Left kidney (tissue), 2 donors: ENCODE results near the gene ATP11A. TPM values are rescaled to one million over a fixed set of nuclear protein-coding genes. Genes with fewer than 3 reads are reported as not detected.
"Not testable (repeated sequence)": the region's sequence is repeated elsewhere in the genome, so short reads cannot be mapped to it uniquely, and the experiment has no call there.

Source experiments
- DNase-seq: peaks from one replicate; pipeline ENCODE4 v3.0.0-alpha.2; 2013
- polyA plus RNA-seq: library from polyadenylated mRNA; unstranded; fragments of 120-200 nt; gene quantifications from one replicate; pipeline ENCODE4 v1.2.1, GENCODE V29; 2013; ENCODE audit not compliant: insufficient read length

The ATP11A gene
- polyA plus RNA-seq, 1 donor, result 46.8 TPM

DNA sequence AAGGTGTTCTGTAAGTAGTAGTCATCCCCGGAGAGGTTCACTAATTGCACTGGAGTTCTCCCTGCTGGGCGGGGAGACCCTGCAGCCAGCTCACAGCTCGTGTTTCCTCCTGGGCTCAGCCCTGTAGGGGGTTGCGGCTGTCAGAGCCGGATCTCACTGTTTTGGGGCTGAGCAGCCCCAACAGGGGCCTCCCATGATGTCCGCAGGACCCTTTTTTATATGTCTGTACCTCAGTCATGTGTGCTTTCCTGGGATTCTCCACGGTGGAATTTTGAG, 148.9 kb downstream of the ATP11A start:
- DNase-seq, result no peak

DNA sequence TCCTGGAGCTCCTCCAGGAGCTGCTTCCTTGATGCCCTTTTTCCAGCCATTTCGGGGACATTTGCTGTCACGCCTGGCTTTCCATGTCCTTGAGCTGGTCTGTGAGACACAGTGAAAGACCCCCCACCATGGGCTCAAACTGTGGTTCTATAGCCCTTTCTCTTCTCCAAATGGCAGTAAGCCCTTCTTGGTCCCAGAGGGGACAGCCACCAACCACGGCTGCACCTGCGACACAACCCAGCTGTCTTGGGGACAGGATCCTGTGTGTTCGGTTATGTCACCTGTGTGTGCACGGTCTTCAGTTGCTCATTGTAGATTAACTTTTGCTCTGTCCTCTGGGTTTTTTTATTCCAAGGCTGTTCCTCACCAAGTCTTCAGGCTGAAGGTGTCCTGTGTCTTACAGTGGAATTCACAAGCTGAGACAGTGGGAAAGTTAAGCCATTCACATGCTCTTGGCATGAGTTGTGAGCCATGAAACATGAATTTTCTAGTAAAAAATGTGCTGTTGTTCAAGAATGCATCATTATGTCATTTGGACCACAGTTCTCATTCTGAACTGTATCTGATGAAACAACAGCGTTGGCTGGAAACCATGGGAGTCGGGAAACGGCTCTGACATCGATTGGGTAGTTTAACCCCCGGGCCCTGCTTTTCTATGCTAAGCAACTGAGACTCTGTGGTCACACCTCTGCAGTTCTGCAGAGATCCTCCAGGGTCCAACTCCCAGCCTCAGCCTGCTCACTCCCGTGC, 149.7 kb downstream of the ATP11A start:
- no peak for DNase-seq

DNA sequence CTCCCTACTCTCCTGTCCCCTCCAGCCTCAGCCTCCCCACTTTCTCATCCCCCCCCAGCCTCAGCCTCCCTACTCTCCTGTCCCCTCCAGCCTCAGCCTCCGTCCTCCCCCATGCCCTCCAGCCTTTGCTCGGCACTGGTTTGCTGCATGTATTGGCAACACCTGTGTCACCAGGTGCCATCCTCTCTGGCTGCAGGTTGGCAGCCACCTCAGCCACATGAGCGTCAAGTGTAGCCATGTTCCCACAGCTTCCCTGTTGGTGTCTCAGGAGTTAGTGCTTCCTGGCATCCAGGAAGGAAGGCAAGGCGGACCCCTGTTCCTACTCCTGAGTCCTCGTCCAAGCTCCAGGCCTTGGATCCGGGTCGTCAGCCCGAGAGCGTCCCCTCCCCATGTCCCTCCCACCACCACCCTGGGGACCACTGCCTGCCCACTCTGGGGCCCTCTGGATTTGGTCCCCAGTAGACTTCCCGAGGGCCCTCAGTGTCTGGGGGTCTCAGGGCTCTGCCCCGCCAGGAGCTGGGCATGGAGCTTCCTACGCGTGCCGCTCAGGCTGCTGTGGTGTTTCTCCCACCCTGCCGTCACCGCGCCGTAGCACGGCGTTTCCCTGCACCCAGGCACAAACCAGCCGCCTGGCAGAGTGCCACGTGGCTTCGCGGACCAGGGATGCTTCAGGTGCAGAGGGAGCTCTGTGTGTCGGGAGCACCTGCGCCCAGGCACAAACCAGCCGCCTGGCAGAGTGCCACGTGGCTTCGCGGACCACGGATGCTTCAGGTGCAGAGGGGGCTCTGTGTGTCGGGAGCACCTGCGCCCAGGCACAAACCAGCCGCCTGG, 150.8 kb downstream of the ATP11A start:
- DNase-seq, result no peak

DNA sequence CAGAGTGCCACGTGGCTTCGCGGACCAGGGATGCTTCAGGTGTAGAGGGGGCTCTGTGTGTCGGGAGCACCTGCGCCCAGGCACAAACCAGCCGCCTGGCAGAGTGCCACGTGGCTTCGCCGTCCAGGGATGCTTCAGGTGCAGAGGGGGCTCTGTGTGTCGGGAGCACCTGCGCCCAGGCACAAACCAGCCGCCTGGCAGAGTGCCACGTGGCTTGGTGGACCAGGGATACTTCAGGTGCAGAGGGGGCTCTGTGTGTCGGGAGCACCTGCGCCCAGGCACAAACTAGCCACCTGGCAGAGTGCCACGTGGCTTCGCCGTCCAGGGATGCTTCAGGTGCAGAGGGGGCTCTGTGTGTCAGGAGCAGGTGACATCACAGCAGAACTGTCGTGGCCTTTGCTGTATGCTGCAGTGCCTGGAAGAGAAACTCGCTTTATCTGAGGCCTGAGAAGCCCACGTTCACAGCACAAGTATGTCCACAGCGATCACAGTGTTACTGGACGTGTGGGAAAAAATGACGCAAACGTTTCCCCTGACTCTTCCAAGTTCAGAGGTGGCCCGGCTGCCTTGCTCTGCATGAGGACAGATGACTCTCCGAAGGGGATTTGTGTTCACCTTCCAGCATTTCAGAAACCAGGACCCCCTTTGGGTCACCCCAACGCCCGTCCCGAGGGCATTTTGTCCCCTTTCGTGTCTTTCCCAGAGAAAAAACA, 151.6 kb downstream of the ATP11A start:
- not testable (repeated sequence) for DNase-seq

DNA sequence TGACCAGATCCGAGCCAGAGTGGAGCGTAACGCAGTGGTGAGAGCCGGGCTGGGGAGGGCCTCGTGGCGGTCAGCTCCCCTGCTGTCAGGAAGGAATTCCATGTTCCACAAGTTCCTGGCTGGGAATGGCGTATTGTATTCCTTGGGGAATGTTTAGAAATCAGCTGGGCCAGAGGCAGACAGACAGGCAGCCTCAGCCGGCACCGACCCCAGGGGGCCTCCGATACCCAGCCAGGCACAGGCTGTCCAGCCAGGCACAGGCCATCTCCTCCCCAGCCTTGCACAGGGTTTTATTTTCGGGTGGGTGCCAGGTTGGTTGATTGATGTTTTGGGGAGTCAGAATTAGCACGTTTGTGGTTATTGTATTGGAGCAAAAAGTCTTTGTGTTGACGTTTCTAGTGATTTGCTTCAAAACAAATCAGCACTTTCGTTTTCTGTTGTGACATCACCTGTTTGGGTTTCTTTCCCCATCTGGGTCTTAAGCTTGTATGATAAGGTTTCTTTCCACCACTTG, 152.6 kb downstream of the ATP11A start:
- no peak for DNase-seq

DNA sequence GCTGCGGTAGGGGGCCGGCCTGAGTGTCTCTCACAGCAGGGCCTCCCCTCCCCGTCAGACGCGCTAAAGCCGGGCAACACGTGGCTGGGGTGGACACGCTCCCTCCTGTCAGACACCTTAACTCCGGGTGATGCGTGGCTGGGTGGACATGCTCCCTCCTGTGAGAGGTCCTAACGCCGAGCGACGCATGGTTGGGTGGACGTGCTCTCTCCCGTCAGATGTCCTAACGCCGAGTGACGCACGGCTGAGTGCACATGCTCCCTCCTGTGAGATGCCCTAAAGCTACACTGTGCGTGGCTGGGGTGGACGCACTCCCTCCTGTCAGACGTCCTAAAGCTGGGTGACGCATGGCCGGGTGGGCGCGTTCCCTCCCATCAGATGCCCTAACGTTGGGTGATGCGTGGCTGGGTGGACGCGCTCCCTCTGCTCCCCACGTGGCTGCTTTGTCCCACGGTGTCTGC, 153.1 kb downstream of the ATP11A start:
- no peak for DNase-seq

DNA sequence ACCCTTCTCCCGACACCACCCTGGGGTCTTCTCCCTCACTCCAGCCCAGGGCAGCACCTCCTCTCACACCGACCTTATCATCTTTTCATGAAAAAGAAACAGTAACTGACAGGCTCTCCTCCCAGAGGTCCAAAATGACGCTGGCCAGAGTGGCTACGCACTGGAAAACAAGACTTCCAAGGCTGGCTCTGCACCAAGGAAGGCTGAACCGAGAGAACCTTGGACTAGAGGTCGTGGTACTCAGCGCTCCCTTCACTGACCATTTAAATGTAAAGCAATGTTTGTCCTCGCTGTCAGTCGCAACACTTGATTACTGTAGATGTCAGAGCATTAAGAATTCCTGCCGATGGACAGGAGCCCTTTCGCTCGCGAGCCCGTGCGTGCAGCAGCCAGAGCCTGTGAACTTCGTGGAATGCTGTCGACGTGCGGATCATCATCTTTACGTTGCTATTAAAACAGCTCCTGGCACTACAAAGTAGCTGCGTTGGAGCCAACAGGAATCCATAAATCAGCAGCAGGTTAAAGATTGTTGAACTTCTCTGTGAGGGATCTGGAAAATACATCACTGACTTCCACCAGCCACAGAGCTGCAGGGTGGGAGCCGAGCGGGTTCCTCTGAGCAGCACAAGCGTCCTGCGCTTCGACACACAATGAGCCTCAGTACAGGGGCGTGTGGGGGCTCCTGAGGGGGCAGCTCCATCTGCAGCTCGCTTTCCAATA, 153.7 kb downstream of the ATP11A start:
- peak; percentile 28 for DNase-seq

DNA sequence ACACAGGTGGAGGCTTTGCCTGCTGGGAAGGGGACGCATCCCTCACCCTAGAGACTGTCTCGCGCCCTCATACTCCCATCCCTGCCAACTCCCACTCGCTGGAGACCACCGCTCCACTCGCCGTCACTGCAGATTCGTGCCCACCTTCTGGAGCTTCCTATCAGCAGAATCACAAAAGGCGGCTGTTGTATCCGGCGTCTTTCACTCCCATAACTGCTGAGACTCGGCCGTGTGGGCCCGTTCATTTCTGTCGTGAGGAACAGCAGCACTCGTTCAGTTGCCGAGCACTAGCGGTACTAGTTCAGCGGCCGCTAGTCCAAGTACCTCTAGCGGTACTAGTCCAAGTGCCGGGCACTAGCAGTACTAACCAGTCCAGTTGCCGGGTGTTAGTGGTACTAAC, 154.6 kb downstream of the ATP11A start:
- no peak for DNase-seq

DNA sequence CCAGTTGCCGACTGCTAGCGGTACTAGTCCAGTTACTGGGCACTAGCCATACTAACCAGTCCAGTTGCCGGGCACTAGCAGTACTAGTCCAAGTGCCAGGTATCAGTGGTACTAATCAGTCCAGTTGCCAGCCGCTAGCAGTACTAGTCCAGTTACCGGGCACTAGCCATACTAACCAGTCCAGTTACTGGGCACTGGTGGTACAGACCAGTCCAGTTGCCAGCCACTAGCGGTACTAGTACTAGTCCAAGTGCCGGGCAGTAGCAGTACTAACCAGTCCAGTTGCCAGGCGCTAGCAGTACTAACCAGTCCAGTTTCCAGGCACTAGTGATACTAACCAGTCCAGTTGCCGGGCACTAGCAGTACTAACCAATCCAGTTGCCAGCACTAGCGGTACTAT, 155.0 kb downstream of the ATP11A start:
- no peak for DNase-seq

DNA sequence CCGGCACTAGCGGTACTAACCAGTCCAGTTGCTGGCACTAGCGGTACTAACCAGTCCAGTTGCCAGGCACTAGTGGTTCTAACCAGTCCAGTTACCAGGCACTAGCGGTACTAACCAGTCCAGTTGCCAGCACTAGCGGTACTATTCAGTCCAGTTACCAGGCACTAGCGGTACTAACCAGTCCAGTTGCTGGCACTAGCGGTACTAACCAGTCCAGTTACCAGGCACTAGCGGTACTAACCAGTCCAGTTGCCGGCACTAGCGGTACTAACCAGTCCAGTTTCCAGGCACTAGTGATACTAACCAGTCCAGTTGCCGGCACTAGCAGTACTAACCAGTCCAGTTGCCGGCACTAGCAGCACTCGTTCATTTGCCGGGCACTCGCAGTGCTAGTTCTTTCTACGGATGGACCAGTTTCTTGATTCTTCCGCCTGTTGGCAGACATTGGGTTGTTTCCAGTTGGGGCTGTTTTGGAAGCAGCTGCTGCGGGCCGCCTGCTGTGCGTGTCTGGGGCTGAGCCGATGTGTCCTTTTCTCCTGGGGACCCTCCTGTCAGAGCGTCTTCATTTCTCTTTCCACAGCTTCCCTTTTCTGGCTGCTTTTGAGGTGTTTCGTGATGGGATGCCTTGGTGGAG, 155.8 kb downstream of the ATP11A start:
- DNase-seq, result no peak

DNA sequence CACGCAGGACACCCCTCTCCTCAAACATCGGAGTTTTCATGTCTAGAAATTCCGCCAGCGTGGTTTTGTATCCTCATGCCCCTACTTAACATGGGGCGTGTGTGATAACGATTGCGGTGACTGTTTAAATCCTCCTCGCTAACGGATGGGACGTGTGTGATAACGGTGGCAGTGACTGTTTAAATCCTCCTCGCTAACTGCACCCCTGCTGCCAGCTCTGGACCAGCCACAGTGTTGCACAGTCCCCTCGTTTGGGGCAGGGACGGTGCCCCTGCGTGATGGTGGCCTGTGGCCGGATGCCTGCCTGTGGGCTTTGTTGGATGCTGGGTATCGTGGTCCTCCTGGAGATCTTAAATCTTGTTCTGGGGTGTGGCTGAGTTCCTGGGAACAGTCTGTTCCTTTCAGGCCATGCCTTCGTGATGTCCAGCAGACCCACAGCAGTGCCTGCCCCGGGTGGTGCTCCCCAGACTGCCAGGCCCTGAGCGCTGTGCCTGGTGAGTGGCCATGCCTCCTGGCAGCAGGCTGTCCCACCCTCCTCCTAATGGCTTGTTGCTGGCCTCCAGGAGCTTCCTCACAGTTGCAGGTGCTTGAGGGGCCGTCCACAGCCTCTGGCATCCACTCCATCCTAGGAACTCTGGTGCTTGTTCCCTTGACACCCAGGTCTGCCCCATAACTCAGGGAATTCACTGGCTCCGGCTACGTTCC, 156.7 kb downstream of the ATP11A start:
- no peak for DNase-seq

DNA sequence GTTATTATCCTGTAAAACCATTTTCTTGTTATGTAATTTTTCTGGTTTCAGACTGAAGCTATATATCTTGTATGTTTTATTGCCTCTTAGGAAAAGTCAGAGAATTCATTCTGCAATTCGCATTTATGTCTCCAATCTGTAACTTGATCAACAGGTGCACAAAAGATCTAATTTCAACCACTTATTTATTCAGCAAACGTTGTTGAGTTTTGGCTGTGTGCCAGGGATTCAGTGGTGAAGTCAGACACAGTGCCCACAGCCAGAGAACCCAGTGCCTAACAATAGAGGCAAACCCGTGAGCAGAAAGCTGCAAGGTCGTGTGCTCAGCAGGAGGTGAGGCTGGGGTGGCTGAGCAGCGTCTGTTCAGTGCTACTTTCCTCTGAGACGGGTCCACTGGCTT, 159.7 kb downstream of the ATP11A start:
- peak; percentile 49 for DNase-seq

DNA sequence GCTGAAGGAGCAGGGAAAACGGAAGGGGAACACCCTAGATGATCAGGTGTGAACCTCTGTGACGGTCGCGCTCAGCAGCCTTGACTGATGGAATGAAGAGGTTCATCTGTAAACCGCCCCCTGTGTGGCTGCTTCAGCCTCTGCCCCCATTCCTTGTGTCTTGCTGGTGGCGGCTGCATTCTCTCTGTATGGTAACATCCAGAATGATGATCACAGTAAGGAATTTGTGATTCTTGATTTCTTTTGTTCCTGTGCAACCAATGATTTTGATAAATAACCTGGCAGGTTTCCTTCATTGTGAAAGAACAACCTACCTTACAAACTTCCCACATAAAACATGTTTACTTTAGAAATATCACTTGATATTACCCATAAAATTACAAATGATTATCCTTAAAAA, 160.4 kb downstream of the ATP11A start:
- no peak for DNase-seq

DNA sequence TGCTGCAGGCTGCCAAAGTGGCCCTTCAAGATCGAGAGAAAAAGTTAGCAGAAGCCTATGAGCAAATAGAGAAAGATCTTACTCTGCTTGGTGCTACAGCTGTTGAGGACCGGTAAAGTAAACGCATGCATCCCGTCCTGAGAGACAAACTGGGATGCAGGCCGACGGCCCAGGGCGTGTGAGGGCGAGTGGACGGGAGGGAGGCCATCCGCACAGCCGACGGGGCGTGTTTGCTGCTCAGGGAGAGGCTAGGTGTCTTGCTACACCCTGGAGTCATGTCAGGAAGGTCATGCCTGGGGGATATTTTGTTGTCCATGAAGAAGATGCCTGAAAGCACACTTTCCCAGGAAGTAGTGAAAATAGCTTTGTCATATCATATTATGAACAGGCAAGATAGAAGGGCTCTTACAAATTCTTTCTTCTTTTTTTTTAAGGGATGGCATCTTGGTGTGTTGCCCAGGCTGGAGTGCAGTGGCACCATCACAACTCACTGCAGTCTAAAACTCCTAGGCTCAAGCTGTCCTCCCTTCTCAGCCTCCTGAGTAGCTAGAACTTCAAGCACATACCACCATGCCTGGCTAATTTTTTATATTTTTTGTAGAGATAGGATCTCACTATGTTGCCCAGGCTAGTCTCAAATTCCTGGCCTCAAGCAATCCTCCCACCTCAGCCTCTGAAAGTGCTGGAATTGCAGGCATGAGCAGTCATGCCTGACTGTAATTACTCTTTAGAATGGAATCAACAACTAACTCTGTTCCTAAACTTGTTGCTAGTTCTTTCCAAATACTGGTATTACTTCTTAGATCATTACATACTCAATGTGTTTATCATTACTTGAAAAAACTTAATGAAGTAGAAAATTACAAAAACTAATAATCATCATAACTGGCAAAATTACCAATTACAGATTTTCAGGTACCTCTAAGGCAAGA, 161.5 kb downstream of the ATP11A start:
- no peak for DNase-seq

DNA sequence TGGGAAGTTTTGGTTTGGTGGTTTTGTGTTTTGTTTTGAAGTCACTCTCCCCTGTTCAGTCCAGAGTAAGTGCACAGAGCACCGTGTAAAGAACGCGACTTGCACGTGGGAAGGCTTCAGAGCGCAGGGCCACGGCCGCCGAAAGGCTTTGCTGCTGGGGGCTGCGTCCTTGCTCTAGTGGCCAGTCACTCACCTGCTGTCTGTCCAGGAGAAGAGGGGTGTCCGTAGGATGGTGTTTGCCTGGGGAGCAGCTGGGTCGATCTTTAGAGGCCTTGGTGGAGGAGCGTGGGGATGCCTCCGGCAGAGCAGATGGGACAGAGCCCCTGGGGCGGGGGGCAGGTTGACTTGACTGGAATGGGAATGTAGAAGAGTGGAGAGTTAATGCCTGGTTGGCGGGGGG, 162.6 kb downstream of the ATP11A start:
- no peak for DNase-seq

DNA sequence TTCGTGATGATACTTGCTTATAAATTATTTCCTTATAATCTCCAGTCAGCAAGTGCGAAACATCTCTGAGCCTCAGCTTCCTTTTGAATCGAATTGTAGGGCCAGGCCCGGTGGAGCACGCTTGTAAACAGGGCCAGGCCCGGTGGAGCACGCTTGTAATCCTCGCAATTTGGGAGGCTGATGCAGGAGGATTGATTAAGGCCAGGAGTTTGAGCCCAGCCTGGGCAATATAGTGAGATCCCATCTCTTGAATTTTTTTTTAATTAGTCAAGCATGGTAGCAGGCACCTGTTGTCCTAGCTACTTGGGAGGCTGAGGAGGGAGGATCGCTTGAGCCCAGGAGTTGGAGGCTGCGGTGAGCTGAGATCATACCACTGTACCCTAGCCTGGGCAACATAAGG, 163.0 kb downstream of the ATP11A start:
- DNase-seq, result no peak

DNA sequence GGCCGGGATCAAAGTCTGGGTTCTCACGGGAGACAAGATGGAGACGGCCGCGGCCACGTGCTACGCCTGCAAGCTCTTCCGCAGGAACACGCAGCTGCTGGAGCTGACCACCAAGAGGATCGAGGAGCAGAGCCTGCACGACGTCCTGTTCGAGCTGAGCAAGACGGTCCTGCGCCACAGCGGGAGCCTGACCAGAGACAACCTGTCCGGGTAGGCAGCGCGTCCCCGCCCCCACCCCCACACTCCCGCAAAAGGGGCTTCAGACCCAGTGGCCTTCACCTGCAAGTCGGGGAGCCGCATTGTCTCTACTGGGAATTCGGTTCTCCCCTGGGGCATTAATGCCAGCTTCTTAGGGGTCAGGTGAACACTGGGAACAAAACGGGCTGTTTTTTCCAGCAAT, 164.5 kb downstream of the ATP11A start:
- no peak for DNase-seq

DNA sequence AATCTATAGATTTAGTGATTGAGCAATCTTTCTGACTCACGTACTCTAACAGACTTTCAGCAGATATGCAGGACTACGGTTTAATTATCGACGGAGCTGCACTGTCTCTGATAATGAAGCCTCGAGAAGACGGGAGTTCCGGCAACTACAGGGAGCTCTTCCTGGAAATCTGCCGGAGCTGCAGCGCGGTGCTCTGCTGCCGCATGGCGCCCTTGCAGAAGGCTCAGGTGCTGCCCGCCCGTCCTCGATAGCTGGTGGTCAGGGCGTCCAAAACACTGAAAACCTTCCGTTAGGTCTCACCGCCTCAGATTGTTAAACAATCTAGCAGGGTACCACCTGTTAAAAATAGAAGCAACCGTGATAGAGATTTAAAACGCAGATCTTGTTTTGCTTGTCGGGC, 166.0 kb downstream of the ATP11A start:
- DNase-seq, result no peak

DNA sequence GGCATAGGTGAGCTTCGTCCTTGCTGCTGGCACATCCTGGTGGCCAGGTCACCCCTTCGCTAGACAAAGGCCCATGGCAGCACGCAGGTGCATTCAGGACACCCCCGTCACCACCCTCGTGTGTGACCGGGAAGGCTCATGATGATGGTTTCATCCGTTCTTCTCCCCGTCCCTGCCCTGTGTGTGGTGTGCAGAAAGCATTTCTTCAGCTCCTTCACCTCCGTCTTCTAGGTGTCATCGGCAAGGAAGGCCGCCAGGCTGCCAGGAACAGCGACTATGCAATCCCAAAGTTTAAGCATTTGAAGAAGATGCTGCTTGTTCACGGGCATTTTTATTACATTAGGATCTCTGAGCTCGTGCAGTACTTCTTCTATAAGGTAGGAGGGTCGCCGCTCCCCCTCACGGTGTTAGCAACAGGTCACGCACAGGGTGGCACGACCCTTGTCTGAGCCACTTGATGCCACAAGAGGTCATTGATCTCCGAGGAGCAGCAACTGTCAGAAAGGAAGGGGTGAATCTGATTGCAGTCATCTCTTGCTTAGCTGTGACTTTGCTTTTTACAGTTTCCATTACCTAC, 168.2 kb downstream of the ATP11A start:
- DNase-seq, result no peak
